ENCODE results near the gene CCM2L.
A peak's percentile ranks its signal among the peaks of the same experiment; 100 is the strongest.

The CCM2L gene

GRCh38 chr20:32021091-32021490 is 10.9 kb downstream of the CCM2L start:
- H3K4me3 ChIP-seq (ENCODE audit: severe bottlenecking) = no peak overlapping the region
- DNase-seq (ENCODE audit: low spot score) (no peak), ATAC-seq (ENCODE audit: low read depth) (no peak)
- no peaks in the 10 kb centered on the region for H3K9me3 ChIP-seq (ENCODE audit: severe bottlenecking)
- H3K36me3 ChIP-seq (ENCODE audit: low read depth) = no peaks in the 10 kb centered on the region
- no peak for TF ChIP-seq CTCF (IDR thresholded peaks at IDR 0.05; ENCODE audit: poor library complexity, severe bottlenecking)
- no peaks in the 10 kb centered on the region for H3K4me1 ChIP-seq (ENCODE audit: insufficient read depth, poor library complexity, severe bottlenecking)
- H3K27me3 ChIP-seq (ENCODE audit: insufficient read depth, poor library complexity, severe bottlenecking) = peaks cover 69% of the 10 kb centered on the region
- H3K27ac ChIP-seq (ENCODE audit: poor library complexity, severe bottlenecking) = no peak overlapping the region

GRCh38 chr20:32024683-32025295 is 14.6 kb downstream of the CCM2L start:
- no peak for TF ChIP-seq CTCF (IDR thresholded peaks at IDR 0.05; ENCODE audit: poor library complexity, severe bottlenecking)
- no peak overlapping the region for H3K27ac ChIP-seq (ENCODE audit: poor library complexity, severe bottlenecking)
- no peaks in the 10 kb centered on the region for H3K36me3 ChIP-seq (ENCODE audit: low read depth)
- no peaks in the 10 kb centered on the region for H3K9me3 ChIP-seq (ENCODE audit: severe bottlenecking)
- ATAC-seq (ENCODE audit: low read depth) (0 out of 3 replicates have a peak, but pooled peaks have one; percentile 26), DNase-seq (ENCODE audit: low spot score) (no peak)
- H3K4me3 ChIP-seq (ENCODE audit: severe bottlenecking) = no peak overlapping the region
- H3K27me3 ChIP-seq (ENCODE audit: insufficient read depth, poor library complexity, severe bottlenecking) = peaks cover 50% of the 10 kb centered on the region
- H3K4me1 ChIP-seq (ENCODE audit: insufficient read depth, poor library complexity, severe bottlenecking) = no peaks in the 10 kb centered on the region

GRCh38 chr20:32027643-32028042 is 17.4 kb downstream of the CCM2L start:
- no peak for TF ChIP-seq CTCF (IDR thresholded peaks at IDR 0.05; ENCODE audit: poor library complexity, severe bottlenecking)
- ATAC-seq (ENCODE audit: low read depth) (no peak), DNase-seq (ENCODE audit: low spot score) (no peak)
- Histone ChIP-seq H3K27ac (ENCODE audit: poor library complexity, severe bottlenecking) (no peak overlapping the region), H3K27me3 (ENCODE audit: insufficient read depth, poor library complexity, severe bottlenecking) (peaks cover 43% of the 10 kb centered on the region), H3K4me1 (ENCODE audit: insufficient read depth, poor library complexity, severe bottlenecking) (no peaks in the 10 kb centered on the region), H3K4me3 (ENCODE audit: severe bottlenecking) (no peak overlapping the region), H3K36me3 (ENCODE audit: low read depth) (no peaks in the 10 kb centered on the region), H3K9me3 (ENCODE audit: severe bottlenecking) (no peaks in the 10 kb centered on the region)

GRCh38 chr20:32028647-32029372 is 18.6 kb downstream of the CCM2L start:
- Histone ChIP-seq H3K27ac (ENCODE audit: poor library complexity, severe bottlenecking) (no peak overlapping the region), H3K36me3 (ENCODE audit: low read depth) (no peaks in the 10 kb centered on the region), H3K4me3 (ENCODE audit: severe bottlenecking) (no peak overlapping the region), H3K4me1 (ENCODE audit: insufficient read depth, poor library complexity, severe bottlenecking) (no peaks in the 10 kb centered on the region), H3K9me3 (ENCODE audit: severe bottlenecking) (no peaks in the 10 kb centered on the region), H3K27me3 (ENCODE audit: insufficient read depth, poor library complexity, severe bottlenecking) (peaks cover 44% of the 10 kb centered on the region)
- no peak for TF ChIP-seq CTCF (IDR thresholded peaks at IDR 0.05; ENCODE audit: poor library complexity, severe bottlenecking)
- no peak for DNase-seq (ENCODE audit: low spot score)
- no peak for ATAC-seq (ENCODE audit: low read depth)

- H3K4me1 ChIP-seq (ENCODE audit: insufficient read depth, poor library complexity, severe bottlenecking) = no peaks in the 10 kb centered on the region
- H3K9me3 ChIP-seq (ENCODE audit: severe bottlenecking) = no peaks in the 10 kb centered on the region
- ATAC-seq (ENCODE audit: low read depth) (no peak), DNase-seq (ENCODE audit: low spot score) (no peak)
- H3K4me3 ChIP-seq (ENCODE audit: severe bottlenecking) = no peak overlapping the region
- no peak overlapping the region for H3K27ac ChIP-seq (ENCODE audit: poor library complexity, severe bottlenecking)
- no peak for TF ChIP-seq CTCF (IDR thresholded peaks at IDR 0.05; ENCODE audit: poor library complexity, severe bottlenecking)
- H3K36me3 ChIP-seq (ENCODE audit: low read depth) = no peaks in the 10 kb centered on the region
- H3K27me3 ChIP-seq (ENCODE audit: insufficient read depth, poor library complexity, severe bottlenecking) = peaks cover 48% of the 10 kb centered on the region
Observed at GRCh38 chr20:32029561-32029960, 19.3 kb downstream of the CCM2L start.
